Mucosa of rectum (tissue), 2 donors: ENCODE measurements around the gene AFF4.
"Not testable (repeated sequence)": the region's sequence is repeated elsewhere in the genome, so short reads cannot be mapped to it uniquely, and the experiment has no call there.

Experiments
- H3K27ac ChIP-seq, 2 donors: one replicate each; pipeline ENCODE4 v1.7.0; 2013; ENCODE audit warnings: inconsistent platforms in 2 of 2, low read depth in 2 of 2, low read length in 2 of 2
- H3K27me3 ChIP-seq, 2 donors: one replicate each; pipeline ENCODE4 v1.7.0; 2013; ENCODE audit warnings: low read length in 2 of 2; ENCODE audit not compliant: control insufficient read depth in 2 of 2, insufficient read depth in 2 of 2
- H3K36me3 ChIP-seq, 2 donors: one replicate each; pipeline ENCODE4 v1.7.0; 2013; ENCODE audit warnings: low read length in 2 of 2; ENCODE audit not compliant: control insufficient read depth in 2 of 2, insufficient read depth in 2 of 2
- H3K4me1 ChIP-seq, 2 donors: one replicate each; pipeline ENCODE4 v1.7.0; 2013; ENCODE audit warnings: low read length in 2 of 2, mild to moderate bottlenecking in 1 of 2; ENCODE audit not compliant: control insufficient read depth in 2 of 2, insufficient read depth in 2 of 2
- H3K4me3 ChIP-seq, 2 donors: one replicate each; pipeline ENCODE4 v1.7.0; 2013; ENCODE audit warnings: low read length in 2 of 2
- H3K9ac ChIP-seq, 2 donors: one replicate each; pipeline ENCODE4 v1.7.0; 2013; ENCODE audit warnings: low read length in 2 of 2, low read depth in 1 of 2, mild to moderate bottlenecking in 1 of 2
- H3K9me3 ChIP-seq, 2 donors: one replicate each; pipeline ENCODE4 v1.7.0; 2013; ENCODE audit warnings: low read length in 2 of 2; ENCODE audit not compliant: control insufficient read depth in 2 of 2
- donor health status: healthy.
- donor health status: Normal muscosa, but diverticular disease.

The AFF4 gene

GRCh38 chr5:132865668-132866341 is 97.6 kb downstream of the AFF4 start:
- Histone ChIP-seq H3K9me3 (no peaks in the 10 kb centered on the region), H3K9ac (peak overlapping the region; percentile 97 to 98), H3K27me3 (no peaks in the 10 kb centered on the region), H3K36me3 (peaks cover 17 to 21% of the 10 kb centered on the region in 2 donors), H3K27ac (peak overlapping the region; percentile 91 to 94), H3K4me1 (peaks cover 15 to 17% of the 10 kb centered on the region in 2 donors), H3K4me3 (peak overlapping the region; percentile 91 to 93)

- no peaks in the 10 kb centered on the region for H3K9me3 ChIP-seq
- H3K4me3 ChIP-seq, result no peak overlapping the region
- H3K27me3 ChIP-seq, result no peaks in the 10 kb centered on the region
- H3K4me1 ChIP-seq, result peaks cover 4 to 5% of the 10 kb centered on the region in 2 donors
- no peak overlapping the region for H3K9ac ChIP-seq
- no peak overlapping the region for H3K27ac ChIP-seq
- H3K36me3 ChIP-seq, result no peaks in the 10 kb centered on the region
These were observed 102.7 kb downstream of the AFF4 start for GRCh38 chr5:132860742-132861141.

GRCh38 chr5:132859889-132860437 is 103.5 kb downstream of the AFF4 start:
- Histone ChIP-seq H3K27me3 (no peaks in the 10 kb centered on the region), H3K36me3 (no peaks in the 10 kb centered on the region), H3K4me3 (no peak overlapping the region), H3K4me1 (no peaks in the 10 kb centered on the region), H3K9ac (no peak overlapping the region), H3K9me3 (no peaks in the 10 kb centered on the region), H3K27ac (no peak overlapping the region)

GRCh38 chr5:132856011-132856410 is 107.4 kb downstream of the AFF4 start:
- no peak overlapping the region for H3K27ac ChIP-seq

GRCh38 chr5:132854992-132855391 is 108.4 kb downstream of the AFF4 start:
- H3K36me3 ChIP-seq, H3K9ac ChIP-seq, H3K9me3 ChIP-seq, H3K27me3 ChIP-seq, H3K4me3 ChIP-seq, H3K4me1 ChIP-seq, H3K27ac ChIP-seq: not testable (repeated sequence)

More at GRCh38 chr5:132856011-132856410, 107.4 kb downstream of the AFF4 start:
- Histone ChIP-seq H3K4me3 (no peak overlapping the region), H3K27me3 (no peaks in the 10 kb centered on the region), H3K9me3 (no peaks in the 10 kb centered on the region), H3K36me3 (no peaks in the 10 kb centered on the region), H3K4me1 (no peaks in the 10 kb centered on the region), H3K9ac (no peak overlapping the region)

GRCh38 chr5:132854301-132854700 is 109.1 kb downstream of the AFF4 start:
- H3K4me1 ChIP-seq, result no peaks in the 10 kb centered on the region
- H3K4me3 ChIP-seq, result no peak overlapping the region
- no peaks in the 10 kb centered on the region for H3K27me3 ChIP-seq
- H3K27ac ChIP-seq, result no peak overlapping the region
- no peak overlapping the region for H3K9ac ChIP-seq
- no peaks in the 10 kb centered on the region for H3K9me3 ChIP-seq
- H3K36me3 ChIP-seq, result no peaks in the 10 kb centered on the region

GRCh38 chr5:132853790-132854189 is 109.6 kb downstream of the AFF4 start:
- H3K9ac ChIP-seq, result no peak overlapping the region
- no peaks in the 10 kb centered on the region for H3K36me3 ChIP-seq
- H3K4me1 ChIP-seq, result no peaks in the 10 kb centered on the region
- H3K4me3 ChIP-seq, result no peak overlapping the region
- H3K27me3 ChIP-seq, result no peaks in the 10 kb centered on the region
- no peaks in the 10 kb centered on the region for H3K9me3 ChIP-seq
- no peak overlapping the region for H3K27ac ChIP-seq

- Histone ChIP-seq H3K27ac (no peak overlapping the region), H3K4me3 (no peak overlapping the region), H3K27me3 (no peaks in the 10 kb centered on the region), H3K9ac (no peak overlapping the region), H3K4me1 (no peaks in the 10 kb centered on the region), H3K36me3 (no peaks in the 10 kb centered on the region), H3K9me3 (no peaks in the 10 kb centered on the region)
These were observed 110.1 kb downstream of the AFF4 start for GRCh38 chr5:132853323-132853722.

- H3K4me1 ChIP-seq, result no peaks in the 10 kb centered on the region
- no peak overlapping the region for H3K4me3 ChIP-seq
- H3K36me3 ChIP-seq, result no peaks in the 10 kb centered on the region
- H3K9ac ChIP-seq, result no peak overlapping the region
- no peak overlapping the region for H3K27ac ChIP-seq
- H3K27me3 ChIP-seq, result no peaks in the 10 kb centered on the region
- H3K9me3 ChIP-seq, result no peaks in the 10 kb centered on the region
These were observed 113.4 kb downstream of the AFF4 start for GRCh38 chr5:132850066-132850465.

- Histone ChIP-seq H3K9me3 (no peaks in the 10 kb centered on the region), H3K36me3 (no peaks in the 10 kb centered on the region), H3K27ac (no peak overlapping the region), H3K4me1 (no peaks in the 10 kb centered on the region), H3K4me3 (no peak overlapping the region), H3K27me3 (no peaks in the 10 kb centered on the region), H3K9ac (no peak overlapping the region)
These were observed 114.1 kb downstream of the AFF4 start for GRCh38 chr5:132849347-132849746.
